AG09319 (cell line): ENCODE data around the gene DOCK10.

Experiments used
- DNase-seq: peaks from one replicate; pipeline ENCODE4 v3.0.0-alpha.2; 2010; ENCODE audit warnings: low read depth; ENCODE audit errors: extremely low read depth
- TF ChIP-seq, protein P1 (sequence below): IDR thresholded peaks from 2 replicates; pipeline ENCODE4 v1.5.1; 2011; ENCODE audit warnings: low read depth, mild to moderate bottlenecking, inconsistent platforms, low read length, moderate library complexity

DOCK10 gene

DNA sequence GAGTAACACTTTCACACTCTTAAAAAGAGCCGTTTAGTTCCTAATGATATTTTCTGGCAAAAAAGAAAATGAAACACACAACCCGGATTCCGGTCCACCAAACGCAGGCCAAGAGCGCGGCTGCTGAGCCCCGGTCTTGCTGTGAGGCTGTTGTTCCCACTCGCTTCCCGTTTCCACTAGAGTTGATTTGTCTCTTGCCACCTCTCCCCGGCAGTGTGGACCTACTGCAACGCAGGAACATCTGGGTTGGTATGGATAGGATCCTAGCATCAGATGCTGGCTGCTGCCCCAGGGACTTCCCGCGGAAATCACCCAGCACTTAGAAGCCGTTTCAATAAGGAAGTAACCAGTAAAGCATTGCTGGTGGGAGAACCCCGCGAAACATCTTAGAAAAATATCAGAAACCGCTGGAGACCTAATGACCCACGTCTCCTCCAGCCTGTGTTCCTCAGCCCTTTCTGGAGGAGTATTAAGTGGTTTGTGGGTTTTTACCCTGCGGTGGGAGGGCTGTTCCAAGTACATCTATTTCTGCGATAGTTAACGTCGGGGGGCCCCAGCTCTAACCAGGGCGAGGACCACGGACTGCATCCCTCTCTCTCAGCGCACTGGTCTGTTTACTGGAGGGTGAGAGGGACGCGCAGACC is 939 bp downstream of the DOCK10 start:
- no peak for DNase-seq
- TF ChIP-seq, protein P1, sequence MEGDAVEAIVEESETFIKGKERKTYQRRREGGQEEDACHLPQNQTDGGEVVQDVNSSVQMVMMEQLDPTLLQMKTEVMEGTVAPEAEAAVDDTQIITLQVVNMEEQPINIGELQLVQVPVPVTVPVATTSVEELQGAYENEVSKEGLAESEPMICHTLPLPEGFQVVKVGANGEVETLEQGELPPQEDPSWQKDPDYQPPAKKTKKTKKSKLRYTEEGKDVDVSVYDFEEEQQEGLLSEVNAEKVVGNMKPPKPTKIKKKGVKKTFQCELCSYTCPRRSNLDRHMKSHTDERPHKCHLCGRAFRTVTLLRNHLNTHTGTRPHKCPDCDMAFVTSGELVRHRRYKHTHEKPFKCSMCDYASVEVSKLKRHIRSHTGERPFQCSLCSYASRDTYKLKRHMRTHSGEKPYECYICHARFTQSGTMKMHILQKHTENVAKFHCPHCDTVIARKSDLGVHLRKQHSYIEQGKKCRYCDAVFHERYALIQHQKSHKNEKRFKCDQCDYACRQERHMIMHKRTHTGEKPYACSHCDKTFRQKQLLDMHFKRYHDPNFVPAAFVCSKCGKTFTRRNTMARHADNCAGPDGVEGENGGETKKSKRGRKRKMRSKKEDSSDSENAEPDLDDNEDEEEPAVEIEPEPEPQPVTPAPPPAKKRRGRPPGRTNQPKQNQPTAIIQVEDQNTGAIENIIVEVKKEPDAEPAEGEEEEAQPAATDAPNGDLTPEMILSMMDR: no peak

DNA sequence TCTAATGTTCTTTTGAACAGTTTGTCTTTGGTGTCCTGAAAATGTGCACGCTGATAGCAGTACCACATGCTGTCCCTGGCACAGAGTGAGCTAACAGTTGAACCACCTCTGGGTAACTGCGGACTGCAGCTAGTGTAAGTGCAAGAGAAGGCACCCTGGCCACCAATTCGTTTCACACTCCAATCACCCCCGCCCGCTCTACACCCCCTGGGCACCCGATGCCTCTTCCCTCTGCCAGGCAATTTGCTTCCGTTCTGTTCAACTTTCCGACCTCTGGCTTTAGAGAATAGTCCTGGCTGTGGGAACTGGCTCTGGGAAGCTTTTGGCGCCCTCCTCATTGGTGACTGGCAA is 1.4 kb downstream of the DOCK10 start:
- no peak for DNase-seq
- TF ChIP-seq, protein P1: no peak

DNA sequence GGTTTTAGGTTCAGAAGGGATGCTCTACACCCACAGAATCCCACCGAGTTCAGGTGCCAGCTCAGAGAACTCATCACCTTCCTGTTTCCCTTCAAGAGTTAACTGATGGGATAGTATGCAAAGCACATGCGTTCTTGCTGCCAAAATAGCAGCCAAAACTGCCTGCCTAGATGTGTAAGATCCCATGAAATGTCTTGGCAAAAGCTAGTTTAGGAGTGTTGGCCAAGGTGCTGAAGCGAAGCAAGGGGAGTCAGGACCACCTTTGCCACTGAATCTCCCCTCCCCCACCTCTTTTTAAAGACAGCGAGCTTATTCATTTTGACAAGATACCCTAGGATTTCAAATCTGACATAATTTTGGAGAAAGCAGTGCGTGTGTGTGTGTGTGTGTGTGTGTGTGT is 2.1 kb downstream of the DOCK10 start:
- TF ChIP-seq, protein P1: no peak
- DNase-seq: no peak

DNA sequence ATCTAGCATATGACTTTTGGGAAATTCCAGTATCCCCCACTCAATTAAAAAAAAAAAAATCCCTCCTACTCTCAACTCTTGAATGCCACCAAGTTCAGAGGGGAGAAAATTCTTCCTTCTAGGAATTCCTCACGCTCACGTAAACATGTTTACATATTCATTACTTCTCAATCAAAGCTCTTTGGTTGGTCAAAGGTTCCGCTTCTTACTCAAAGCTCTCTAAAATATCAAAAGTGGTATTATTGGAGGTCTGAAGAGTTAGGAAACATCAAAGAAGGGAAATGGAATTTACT is 4.1 kb downstream of the DOCK10 start:
- no peak for DNase-seq
- TF ChIP-seq, protein P1: no peak

DNA sequence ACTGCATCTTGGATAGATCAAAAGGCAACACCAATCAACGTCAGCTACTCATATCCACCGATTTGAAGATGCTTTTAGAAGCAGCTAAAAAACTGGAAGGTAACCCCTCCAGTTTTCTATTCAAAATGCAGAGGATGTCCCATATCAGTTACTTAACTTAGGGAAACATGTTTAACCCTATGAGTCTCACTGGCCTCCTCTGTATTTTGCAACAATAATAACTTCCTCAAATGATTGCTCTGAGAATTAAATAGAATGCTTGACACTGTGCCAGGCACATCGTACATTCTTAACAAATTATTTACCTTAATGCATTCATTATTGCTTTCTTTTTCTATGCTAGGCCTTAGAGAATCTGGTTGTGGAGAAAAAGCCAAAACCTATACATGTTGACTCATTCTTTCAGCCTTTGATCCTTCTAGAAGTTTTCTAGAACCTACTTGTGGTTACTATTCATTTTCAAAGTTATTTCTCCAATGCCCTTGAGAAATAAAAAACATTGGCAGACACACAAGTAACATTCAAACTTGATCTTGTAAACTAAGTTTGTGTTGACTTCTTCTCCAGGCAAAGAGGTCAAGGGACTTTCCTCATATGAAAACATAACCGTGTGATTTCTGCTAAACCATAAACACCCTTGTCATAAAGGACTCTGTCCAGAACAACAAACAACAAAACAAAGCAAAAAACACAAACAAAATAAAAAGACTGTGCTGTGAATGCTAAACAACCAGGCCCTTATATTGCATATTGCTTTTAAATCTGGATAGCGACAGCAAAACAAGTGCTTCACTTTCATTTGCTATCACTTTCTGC is 4.6 kb downstream of the DOCK10 start:
- TF ChIP-seq, protein P1: no peak
- no peak for DNase-seq

DNA sequence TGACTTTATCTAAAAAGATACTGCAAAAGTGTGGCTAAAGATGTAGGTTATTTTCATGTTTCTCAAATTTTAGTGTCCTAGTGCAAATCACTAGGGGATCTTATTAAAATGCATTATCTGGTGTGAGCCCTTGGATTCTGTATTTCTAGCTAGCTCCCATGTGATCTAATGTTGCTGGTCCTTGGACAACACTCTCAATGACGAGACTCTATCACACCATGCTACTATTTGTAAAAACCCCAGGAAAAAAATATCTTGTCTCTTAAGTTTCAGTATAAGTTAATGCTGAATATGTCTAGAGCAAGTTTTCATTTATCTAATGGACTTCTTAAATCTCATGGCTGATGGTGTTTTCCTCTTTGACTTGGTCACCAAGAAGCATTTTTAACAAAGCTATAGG is 5.8 kb downstream of the DOCK10 start:
- TF ChIP-seq, protein P1: no peak
- no peak for DNase-seq

DNA sequence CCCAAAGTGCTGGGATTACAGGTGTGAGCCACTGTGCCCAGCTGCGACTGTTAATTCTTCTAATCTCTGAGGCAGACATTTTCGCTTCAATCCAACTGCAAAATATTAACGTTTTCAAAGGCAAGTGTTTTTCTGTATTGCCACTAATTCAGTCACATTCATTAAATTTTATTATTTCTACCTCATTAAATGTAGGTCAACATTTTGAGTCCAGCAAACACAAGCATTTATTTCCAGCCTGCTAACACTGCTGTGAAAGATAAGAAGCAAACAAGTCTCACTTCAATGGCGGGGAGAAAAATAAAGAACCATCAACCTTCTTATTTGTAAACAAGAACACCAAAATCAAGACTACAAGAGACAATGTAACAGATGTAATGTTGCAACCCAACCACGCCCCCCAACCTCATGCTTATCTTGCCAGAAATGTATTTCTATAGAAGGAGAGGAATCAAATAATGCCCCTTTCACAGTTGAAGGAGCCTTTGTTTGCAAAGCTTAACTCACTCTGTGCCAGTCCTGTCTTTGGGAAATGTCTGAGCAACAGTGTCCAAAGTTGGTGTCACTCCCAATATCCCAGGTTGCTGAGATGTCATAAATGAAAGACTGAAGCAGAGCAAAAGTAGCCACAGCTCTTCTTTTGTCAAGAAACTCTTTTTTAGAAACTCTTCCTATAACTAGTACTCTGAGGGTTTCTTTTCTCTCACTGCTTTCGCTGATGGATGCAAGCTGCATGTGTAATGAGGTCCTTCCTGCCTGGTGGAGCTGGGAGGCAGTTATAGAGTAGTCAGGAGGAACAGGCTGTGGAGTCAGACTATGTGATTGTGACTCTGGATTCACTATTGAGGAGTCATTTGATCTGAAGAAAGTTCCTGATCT is 8.6 kb downstream of the DOCK10 start:
- TF ChIP-seq, protein P1: no peak
- DNase-seq: no peak
